ENCODE results near the gene HIF1AN. TPM values are rescaled to one million over a fixed set of nuclear protein-coding genes. Genes with fewer than 3 reads are reported as not detected.

The HIF1AN gene
- total RNA-seq: 6.0 and 6.7 TPM in 2 replicates

DNA sequence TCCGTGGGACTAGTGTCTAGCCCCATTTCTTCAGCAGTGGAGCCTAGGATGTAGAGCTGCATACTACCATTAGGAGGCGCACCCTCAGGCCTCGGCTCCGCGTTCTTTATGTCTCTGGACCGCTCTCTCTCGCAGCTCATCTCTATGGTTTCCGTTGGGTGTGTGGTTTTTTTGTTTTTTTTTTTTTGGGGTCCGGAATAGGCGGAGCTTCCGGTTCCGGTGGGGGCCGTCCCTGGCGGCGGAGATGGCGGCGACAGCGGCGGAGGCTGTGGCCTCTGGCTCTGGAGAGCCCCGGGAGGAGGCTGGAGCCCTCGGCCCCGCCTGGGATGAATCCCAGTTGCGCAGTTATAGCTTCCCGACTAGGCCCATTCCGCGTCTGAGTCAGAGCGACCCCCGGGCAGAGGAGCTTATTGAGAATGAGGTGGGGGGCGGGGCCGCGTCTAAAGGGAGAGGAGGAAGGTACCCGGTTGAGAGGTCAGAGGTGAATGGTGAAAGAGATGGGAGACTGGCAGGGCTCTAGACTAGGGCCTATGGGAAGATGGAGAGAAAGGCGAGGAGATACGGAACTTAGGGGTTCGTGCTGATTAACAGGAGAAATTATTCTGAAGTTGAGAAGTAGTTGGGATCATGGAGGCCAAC lies at the start of gene HIF1AN:
Gene HIF1AN, plus strand, starts transcription at position 229 of the 639 bp plus-strand sequence. Its CDS starts 16 bp downstream, at position 245.

DNA sequence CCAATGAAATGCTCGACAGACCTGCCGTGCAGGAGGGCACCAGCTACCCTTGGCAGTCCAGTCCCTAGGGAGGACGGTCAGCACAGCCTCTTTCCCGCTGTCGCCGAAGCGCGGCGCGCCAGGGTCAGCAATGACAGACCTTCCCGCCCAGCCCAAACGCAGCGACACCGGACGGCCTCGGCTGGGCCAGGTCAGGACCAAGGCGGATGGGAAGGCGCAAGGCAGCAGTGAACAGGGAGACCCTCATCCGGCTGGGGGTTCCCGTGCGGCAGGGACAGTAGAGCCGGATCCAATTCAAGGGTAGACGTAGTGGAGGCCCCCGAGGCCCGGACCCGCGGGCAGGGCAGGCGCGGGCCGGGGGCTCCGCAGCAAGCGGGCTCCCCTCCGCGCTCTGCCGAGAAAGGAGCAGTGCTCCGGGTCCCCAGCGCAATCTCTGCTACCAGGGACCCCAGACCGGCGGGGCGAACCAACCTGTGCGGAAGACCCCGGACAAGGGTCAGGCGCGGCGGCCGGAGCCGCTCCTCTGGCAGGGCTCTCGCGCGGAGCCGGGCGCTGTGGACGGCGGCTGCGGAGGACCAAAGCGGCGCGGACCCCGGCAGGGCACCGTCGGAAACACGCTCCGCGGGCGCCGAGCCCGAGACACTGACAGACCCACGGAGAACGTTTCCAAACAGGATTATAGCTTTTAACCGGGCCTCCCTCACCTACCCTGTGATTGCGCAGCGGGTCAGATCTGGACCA lies 16.3 kb upstream of the HIF1AN start, which contains the start of gene SEC31B:
Gene SEC31B, minus strand, starts transcription at position 551 of the 741 bp plus-strand sequence. CDS start 2,909 bp downstream, outside the sequence.

DNA sequence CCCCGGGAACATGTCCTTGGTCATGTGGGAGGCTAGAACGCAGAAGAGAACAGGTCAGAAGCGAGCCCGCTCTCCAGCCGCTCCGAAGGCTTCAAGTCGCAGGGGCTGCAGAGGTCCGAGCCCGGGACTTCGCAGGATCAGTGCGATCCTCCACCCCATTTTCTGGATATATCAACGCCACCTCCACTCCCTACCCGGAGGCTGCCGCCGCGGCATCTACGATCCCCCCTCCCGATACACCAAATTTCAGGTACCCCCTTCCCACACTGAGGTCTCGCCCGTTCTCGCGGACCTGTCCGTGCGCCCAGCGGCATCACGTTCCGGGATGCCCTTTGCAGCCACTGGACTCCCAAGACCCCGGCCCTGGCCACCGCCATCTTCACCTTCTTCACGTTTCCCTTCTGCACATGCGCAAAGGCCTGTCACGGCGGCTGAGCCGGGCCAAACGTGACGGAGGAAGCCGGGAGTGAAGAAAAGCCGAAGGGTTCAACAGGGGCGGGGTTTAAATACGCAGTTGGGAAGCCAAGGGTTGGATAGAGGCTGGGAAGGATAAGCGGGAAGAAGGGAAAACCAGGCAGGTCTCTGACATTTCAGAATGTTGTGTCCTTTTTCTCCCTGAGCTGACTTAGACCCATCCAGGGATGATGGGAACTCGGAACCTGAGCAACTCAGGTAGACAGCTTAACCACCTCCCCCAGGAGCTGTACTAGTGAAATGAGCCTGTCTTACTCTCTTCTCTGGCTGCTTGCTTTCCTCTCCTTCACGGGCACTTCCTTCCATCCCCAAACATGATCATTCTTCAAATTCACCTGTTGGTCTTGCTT lies 6.1 kb upstream of the HIF1AN start, which contains the start of gene NDUFB8:
Gene NDUFB8, minus strand, starts transcription at position 397 of the 824 bp plus-strand sequence. Its CDS starts 20 bp downstream, at position 377.

Other genes starting within 250 kb of the HIF1AN start
- gene BLOC1S2, start 249.3 kb upstream of the HIF1AN start, total RNA-seq: 60.7 and 99.1 TPM in 2 replicates
- not detected in 2 replicates for gene PKD2L1, start 205.7 kb upstream of the HIF1AN start, total RNA-seq
- 353 and 681 TPM in 2 replicates for gene SCD, start 188.7 kb upstream of the HIF1AN start, total RNA-seq
- gene WNT8B, start 72.9 kb upstream of the HIF1AN start, total RNA-seq: not detected in 2 replicates
- 0.43 and 2.4 TPM in 2 replicates for gene SEC31B, start 16.1 kb upstream of the HIF1AN start, total RNA-seq
- gene NDUFB8, start 6.1 kb upstream of the HIF1AN start, total RNA-seq: 86.7 and 108 TPM in 2 replicates
- under 0.01 and 0.96 TPM in 2 replicates for gene PAX2, start 209.6 kb downstream of the HIF1AN start, total RNA-seq

All from tracheal epithelial cell (primary cell).